T follicular helper cell (primary cell): ENCODE measurements around the gene FAM210A.

Source experiments
- DNase-seq: peaks from one replicate; pipeline ENCODE4 v3.0.0-alpha.2; 2020; ENCODE audit warnings: low read depth

Gene FAM210A

GRCh38 chr18:13646633-13647032 is 79.7 kb downstream of the FAM210A start:
- no peak for DNase-seq

- no peak for DNase-seq
Measured at GRCh38 chr18:13645093-13645492, 81.3 kb downstream of the FAM210A start.

- DNase-seq: no peak
Measured at GRCh38 chr18:13643261-13643751, 83.1 kb downstream of the FAM210A start.

GRCh38 chr18:13642440-13642827 is 83.9 kb downstream of the FAM210A start:
- no peak for DNase-seq

GRCh38 chr18:13641551-13642439 is 84.6 kb downstream of the FAM210A start:
- DNase-seq: no peak

- DNase-seq: no peak
Measured at GRCh38 chr18:13640266-13640860, 86.0 kb downstream of the FAM210A start.

- DNase-seq: no peak
Measured at GRCh38 chr18:13638719-13639595, 87.4 kb downstream of the FAM210A start.

- DNase-seq: no peak
Measured at GRCh38 chr18:13635046-13635445, 91.3 kb downstream of the FAM210A start.

GRCh38 chr18:13633700-13634099 is 92.7 kb downstream of the FAM210A start:
- no peak for DNase-seq

GRCh38 chr18:13630716-13631268 is 95.6 kb downstream of the FAM210A start:
- no peak for DNase-seq

- peak; percentile 35 for DNase-seq
Measured at GRCh38 chr18:13629841-13630715, 96.3 kb downstream of the FAM210A start.

GRCh38 chr18:13628211-13628610 is 98.1 kb downstream of the FAM210A start:
- DNase-seq: no peak

GRCh38 chr18:13627639-13628038 is 98.7 kb downstream of the FAM210A start:
- no peak for DNase-seq

- no peak for DNase-seq
Measured at GRCh38 chr18:13626544-13626908, 99.8 kb downstream of the FAM210A start.

GRCh38 chr18:13625843-13626543 is 100.4 kb downstream of the FAM210A start:
- DNase-seq: no peak

GRCh38 chr18:13625355-13625754 is 101.0 kb downstream of the FAM210A start:
- DNase-seq: no peak

- no peak for DNase-seq
Measured at GRCh38 chr18:13624563-13625237, 101.7 kb downstream of the FAM210A start.

- DNase-seq: no peak
Measured at GRCh38 chr18:13623871-13624270, 102.5 kb downstream of the FAM210A start.

GRCh38 chr18:13623348-13623747 is 103.0 kb downstream of the FAM210A start:
- no peak for DNase-seq

GRCh38 chr18:13622751-13623150 is 103.6 kb downstream of the FAM210A start:
- DNase-seq: no peak
